Measurements from ENCODE around the gene KCNK13.

Gene KCNK13

GRCh38 chr14:90137807-90138206, 76.0 kb downstream of the KCNK13 start:
- DNase-seq, result no peak

GRCh38 chr14:90139199-90139598, 77.4 kb downstream of the KCNK13 start:
- DNase-seq, result no peak

- no peak for DNase-seq
Measured at GRCh38 chr14:90140298-90140955, 78.6 kb downstream of the KCNK13 start.

- DNase-seq, result no peak
Measured at GRCh38 chr14:90140956-90141316, 79.1 kb downstream of the KCNK13 start.

- no peak for DNase-seq
Measured at GRCh38 chr14:90153429-90153828, 91.6 kb downstream of the KCNK13 start.

GRCh38 chr14:90154110-90154509, 92.3 kb downstream of the KCNK13 start:
- no peak for DNase-seq

GRCh38 chr14:90159146-90159545, 97.4 kb downstream of the KCNK13 start:
- no peak for DNase-seq

- DNase-seq, result no peak
Measured at GRCh38 chr14:90159688-90160087, 97.9 kb downstream of the KCNK13 start.

GRCh38 chr14:90161129-90161528, 99.3 kb downstream of the KCNK13 start:
- DNase-seq, result no peak

- DNase-seq, result no peak
Measured at GRCh38 chr14:90168425-90169105, 106.8 kb downstream of the KCNK13 start.

- DNase-seq, result no peak
Measured at GRCh38 chr14:90175631-90176030, 113.8 kb downstream of the KCNK13 start.

- DNase-seq, result no peak
Measured at GRCh38 chr14:90177539-90178189, 115.9 kb downstream of the KCNK13 start.

- no peak for DNase-seq
Measured at GRCh38 chr14:90179357-90179756, 117.6 kb downstream of the KCNK13 start.

- no peak for DNase-seq
Measured at GRCh38 chr14:90179809-90180779, 118.3 kb downstream of the KCNK13 start.

GRCh38 chr14:90184094-90184493, 122.3 kb downstream of the KCNK13 start:
- no peak for DNase-seq

- DNase-seq, result no peak
Measured at GRCh38 chr14:90184571-90185266, 122.9 kb downstream of the KCNK13 start.

GRCh38 chr14:90188588-90188987, 126.8 kb downstream of the KCNK13 start:
- no peak for DNase-seq

- no peak for DNase-seq
Measured at GRCh38 chr14:90191154-90191553, 129.4 kb downstream of the KCNK13 start.

GRCh38 chr14:90191585-90191984, 129.8 kb downstream of the KCNK13 start:
- DNase-seq, result no peak

GRCh38 chr14:90193925-90194324, 132.1 kb downstream of the KCNK13 start:
- DNase-seq, result no peak

GRCh38 chr14:90194706-90195105, 132.9 kb downstream of the KCNK13 start:
- no peak for DNase-seq

GRCh38 chr14:90198541-90199060, 136.8 kb downstream of the KCNK13 start:
- no peak for DNase-seq

Measured in activated CD4-positive, alpha-beta T cell treated with anti-CD3 and anti-CD28 coated beads, Interleukin-2, amount 50 U/mL, for 4 hours (primary cell).